HL-60 (cell line): ENCODE data around the gene TNF.

Experiments used
- DNase-seq, 2 experiments: peaks; one replicate each; pipeline ENCODE4 v3.0.0-alpha.2; 2010 to 2020; ENCODE audit warnings: low read depth in 1 of 2, low spot score in 1 of 2
- H3K27ac ChIP-seq: fragments of 250-450 bp; sonication (Bioruptor Pico); replicated peaks from 2 replicates; pipeline ENCODE4 v1.5.1; 2020; ENCODE audit warnings: mild to moderate bottlenecking, moderate library complexity
- H3K27me3 ChIP-seq: fragments of 250-450 bp; sonication (Bioruptor Pico); 2 replicates; pipeline ENCODE4 v1.5.1; 2021; ENCODE audit warnings: mild to moderate bottlenecking, moderate library complexity; ENCODE audit not compliant: insufficient read depth, poor library complexity, severe bottlenecking
- H3K4me3 ChIP-seq: replicated peaks from 2 replicates; pipeline ENCODE4 v1.5.1; 2011; ENCODE audit warnings: mild to moderate bottlenecking, control low read depth, low read length; ENCODE audit not compliant: insufficient read depth
- CTCF ChIP-seq: IDR thresholded peaks from one replicate; pipeline ENCODE4 v1.5.1; 2011; ENCODE audit warnings: low read length, control low read depth, inconsistent platforms; ENCODE audit not compliant: insufficient read depth
- GABPA ChIP-seq: IDR thresholded peaks from 2 replicates; pipeline ENCODE4 v1.6.1; 2012; ENCODE audit warnings: low read depth
- POLR2AphosphoS5 ChIP-seq: IDR thresholded peaks from 2 replicates; pipeline ENCODE4 v1.6.1; 2012; ENCODE audit warnings: low read depth
- REST ChIP-seq: IDR thresholded peaks from 2 replicates; pipeline ENCODE4 v1.6.1; 2012; ENCODE audit warnings: low read depth; ENCODE audit not compliant: insufficient replicate concordance
- SPI1 ChIP-seq: IDR thresholded peaks from 2 replicates; pipeline ENCODE4 v1.6.1; 2012; ENCODE audit warnings: low read depth, mild to moderate bottlenecking, borderline replicate concordance

TNF gene

GRCh38 chr6:31546339-31546957, 28.9 kb upstream of the TNF start, which contains the start of gene ATP6V1G2:
Gene ATP6V1G2, minus strand, starts transcription at chr6:31546608. Its CDS starts 49 bp downstream, at chr6:31546559.
- peak within 1 kb of the TSS; percentile 51 for H3K27ac ChIP-seq
- peak within 1 kb of the TSS; percentile 27 for H3K4me3 ChIP-seq
- DNase-seq: peak; percentile 85 to 93
- TF ChIP-seq CTCF (peak; percentile 91), SPI1 (no peak)
- no peaks in the 10 kb centered on the region for H3K27me3 ChIP-seq

GRCh38 chr6:31546958-31547726, 28.2 kb upstream of the TNF start, which contains the start of gene NFKBIL1:
Gene NFKBIL1, plus strand, starts transcription at chr6:31547608. Its CDS starts 87 bp downstream, at chr6:31547695.
- H3K4me3 ChIP-seq: peak within 1 kb of the TSS; percentile 27
- DNase-seq: peak; percentile 93 to 98
- peak; percentile 54; the same call in 1 of the 2 replicates for TF ChIP-seq POLR2AphosphoS5
- peak; percentile 100 for TF ChIP-seq GABPA
- no peak for TF ChIP-seq CTCF
- peak; percentile 85; the same call in 1 of the 2 replicates for TF ChIP-seq SPI1
- TF ChIP-seq REST: peak; percentile 21
- H3K27ac ChIP-seq: peak within 1 kb of the TSS; percentile 51
- H3K27me3 ChIP-seq: no peaks in the 10 kb centered on the region

GRCh38 chr6:31547727-31548543, 27.4 kb upstream of the TNF start:
- no peak for TF ChIP-seq POLR2AphosphoS5
- no peak for TF ChIP-seq GABPA
- TF ChIP-seq REST: no peak
- no peak for TF ChIP-seq SPI1
- no peak for TF ChIP-seq CTCF
- no peaks in the 10 kb centered on the region for H3K27me3 ChIP-seq

More at GRCh38 chr6:31547727-31548543, 27.4 kb upstream of the TNF start:
- peak overlapping the region; percentile 51 for H3K27ac ChIP-seq
- no peak for DNase-seq
- H3K4me3 ChIP-seq: peak overlapping the region; percentile 27
